GM21381 (cell line): Measurements from ENCODE around the gene PHETA2.

ENCODE experiments used
- ATAC-seq: cut with Tn5 transposase; IDR thresholded peaks from one replicate; pipeline ENCODE4 v1.9.1; 2021; ENCODE audit warnings: mild to moderate bottlenecking, moderate library complexity; ENCODE audit not compliant: unreplicated experiment

Gene PHETA2

GRCh38 chr22:42074132-42074811 lies at the start of gene PHETA2:
TSS of gene PHETA2 (plus strand) at chr22:42074248. CDS start at chr22:42077294, 3,046 bp downstream.
- no peak for ATAC-seq

GRCh38 chr22:42025421-42025820 lies 48.6 kb upstream of the PHETA2 start:
- ATAC-seq: no peak

GRCh38 chr22:42026705-42027104 lies 47.3 kb upstream of the PHETA2 start:
- ATAC-seq: no peak

GRCh38 chr22:42033263-42034181 lies 40.5 kb upstream of the PHETA2 start:
- no peak for ATAC-seq

- ATAC-seq: no peak
Observed at GRCh38 chr22:42035256-42035655, 38.8 kb upstream of the PHETA2 start.

GRCh38 chr22:42039271-42039670 lies 34.8 kb upstream of the PHETA2 start:
- ATAC-seq: no peak

- ATAC-seq: no peak
Observed at GRCh38 chr22:42041784-42042183, 32.3 kb upstream of the PHETA2 start.

GRCh38 chr22:42050641-42051180 lies 23.3 kb upstream of the PHETA2 start:
- no peak for ATAC-seq

- ATAC-seq: no peak
Observed at GRCh38 chr22:42052765-42053164, 21.3 kb upstream of the PHETA2 start.

GRCh38 chr22:42056757-42057511 lies 17.1 kb upstream of the PHETA2 start:
- no peak for ATAC-seq

- no peak for ATAC-seq
Observed at GRCh38 chr22:42060489-42060888, 13.6 kb upstream of the PHETA2 start.

- ATAC-seq: no peak
Observed at GRCh38 chr22:42061041-42061440, 13.0 kb upstream of the PHETA2 start.

GRCh38 chr22:42062506-42063170 lies 11.4 kb upstream of the PHETA2 start:
- no peak for ATAC-seq

GRCh38 chr22:42064629-42065028 lies 9.4 kb upstream of the PHETA2 start:
- no peak for ATAC-seq

- no peak for ATAC-seq
Observed at GRCh38 chr22:42065438-42066125, 8.5 kb upstream of the PHETA2 start.

GRCh38 chr22:42066126-42066761 lies 7.8 kb upstream of the PHETA2 start:
- ATAC-seq: no peak

- no peak for ATAC-seq
Observed at GRCh38 chr22:42066937-42067336, 7.1 kb upstream of the PHETA2 start.

GRCh38 chr22:42067671-42068251 lies 6.3 kb upstream of the PHETA2 start:
- ATAC-seq: no peak

- ATAC-seq: no peak
Observed at GRCh38 chr22:42068291-42068690, 5.8 kb upstream of the PHETA2 start.
